COR-L47 (cell line): Measurements from ENCODE around the gene CGB7.

ENCODE experiments used
- DNase-seq: peaks from one replicate; lab custom pipeline; 2025; lab: John Stamatoyannopoulos, UW

The CGB7 gene

DNA sequence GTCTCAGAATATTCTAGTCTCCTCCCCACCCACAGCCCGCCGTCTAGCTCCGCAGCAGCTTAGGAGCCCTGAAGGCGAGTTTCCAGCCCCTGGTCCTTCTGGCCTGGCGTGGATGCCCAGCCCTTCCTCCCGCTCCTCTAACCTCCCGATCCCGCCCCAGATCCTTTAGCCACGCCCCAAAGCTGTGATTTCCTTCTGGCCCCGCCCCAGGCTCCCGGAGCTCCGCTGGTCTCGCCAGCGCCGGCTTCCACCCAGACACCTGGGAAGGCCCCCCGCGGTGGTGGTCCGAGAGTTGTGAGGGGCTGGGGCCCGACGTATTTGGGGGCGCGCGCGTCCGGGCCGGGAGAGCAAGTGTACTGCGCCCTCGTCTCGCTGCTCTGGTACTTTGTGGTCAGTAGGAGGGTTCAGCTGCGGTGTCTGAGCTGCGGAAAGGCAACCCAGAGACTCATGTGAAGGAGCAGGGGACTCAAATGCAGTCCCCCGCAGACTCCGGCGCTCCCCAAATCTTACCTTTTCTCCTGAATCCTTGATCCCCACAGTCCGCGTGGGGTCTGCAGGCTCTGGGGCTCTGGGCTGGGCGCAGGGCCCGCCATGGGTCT, at the start of gene CGB7:
Gene CGB7, minus strand, starts transcription at position 114 of the 599 bp plus-strand sequence. CDS start 2,374 bp downstream, outside the sequence.
- DNase-seq, result no peak

DNA sequence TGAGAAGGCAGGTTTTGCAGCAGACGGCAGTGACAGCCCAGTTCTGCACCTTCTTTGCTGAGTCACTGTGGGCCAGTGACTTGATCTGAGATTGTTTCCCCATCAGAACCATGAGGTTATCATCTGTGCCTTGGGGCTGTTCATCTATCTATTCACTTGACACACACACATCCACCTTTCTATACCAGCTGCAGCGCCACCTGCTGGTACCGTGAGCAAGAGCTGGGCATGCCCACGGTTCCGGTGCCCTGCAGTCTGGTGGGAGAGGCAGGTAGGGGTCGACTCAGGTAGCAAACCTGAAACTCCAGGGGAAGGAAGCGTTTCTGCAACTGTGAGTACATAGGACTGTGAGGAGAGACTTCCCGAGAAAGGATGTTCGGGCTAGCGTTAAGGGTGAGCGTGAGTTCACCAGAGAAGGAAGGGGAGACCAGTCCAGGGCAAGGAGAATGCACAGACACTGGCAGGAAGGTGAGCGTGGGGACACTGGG, 49.1 kb upstream of the CGB7 start:
- DNase-seq, result peak; percentile 9

DNA sequence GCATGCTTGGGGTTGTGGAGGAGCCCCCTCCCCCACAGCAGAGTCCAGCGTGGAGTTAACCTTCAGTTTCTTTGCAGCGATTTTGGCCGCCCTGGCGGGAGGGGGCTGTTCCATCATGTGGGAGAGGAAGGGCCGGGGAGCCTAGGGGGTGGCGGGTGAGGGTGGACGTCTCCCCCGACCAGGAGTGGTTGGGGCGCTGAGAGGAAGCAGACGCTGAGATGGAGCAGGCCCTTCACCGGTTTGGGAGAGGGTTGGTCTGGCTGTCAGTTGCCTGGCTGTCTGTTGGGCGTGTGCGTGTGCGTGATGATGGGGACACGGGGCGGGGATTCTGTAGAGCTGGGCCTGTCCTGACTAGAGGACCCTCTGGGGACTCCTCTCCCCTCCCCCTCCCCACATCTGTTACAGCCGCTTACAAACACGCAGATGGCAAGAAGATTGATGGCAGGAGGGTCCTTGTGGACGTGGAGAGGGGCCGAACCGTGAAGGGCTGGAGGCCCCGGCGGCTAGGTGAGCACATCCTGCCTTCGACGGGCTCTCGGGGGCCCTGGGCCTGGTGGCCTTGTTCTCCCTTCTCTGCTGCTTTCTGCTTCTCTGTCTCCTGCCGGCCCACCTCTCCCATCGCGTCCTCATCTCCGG, 46.8 kb upstream of the CGB7 start:
- DNase-seq, result no peak

DNA sequence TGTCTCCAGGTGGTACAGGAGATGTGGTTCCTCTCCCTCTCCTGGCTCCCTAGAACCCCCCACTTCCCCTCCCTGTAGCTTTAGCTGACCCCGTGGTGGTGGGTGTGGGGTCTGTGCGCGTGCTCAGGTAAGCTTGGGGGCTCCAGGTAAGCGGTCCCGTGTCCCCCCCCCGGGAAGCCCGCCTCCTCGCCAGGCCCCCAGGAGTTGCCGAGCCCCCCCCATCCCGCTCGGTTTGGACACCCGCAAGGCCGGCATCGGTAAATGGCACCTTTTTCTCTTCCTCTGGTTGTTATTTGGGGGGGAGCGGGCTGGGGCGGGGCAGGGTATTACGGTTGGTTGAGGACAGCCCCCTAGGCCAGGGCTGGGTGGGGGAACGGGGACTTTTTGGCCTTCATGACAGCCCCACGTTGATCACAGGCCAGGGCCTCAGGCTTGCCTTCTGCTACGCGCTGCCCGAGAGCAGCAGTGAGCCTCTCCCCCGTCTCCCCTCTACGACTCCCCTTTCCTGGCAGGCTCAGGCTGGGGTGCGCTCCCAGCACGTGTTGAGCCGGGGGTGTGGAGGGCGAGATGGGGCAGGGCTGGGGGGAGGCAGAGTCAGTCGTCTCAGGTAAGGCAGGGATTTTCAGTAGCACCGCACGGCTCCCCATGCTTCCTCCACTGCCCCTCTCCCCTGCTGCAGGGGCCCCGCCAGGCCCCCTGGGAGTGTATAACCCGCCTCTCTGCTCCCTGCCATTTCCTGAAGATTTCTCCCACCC, 46.0 kb upstream of the CGB7 start:
- no peak for DNase-seq

DNA sequence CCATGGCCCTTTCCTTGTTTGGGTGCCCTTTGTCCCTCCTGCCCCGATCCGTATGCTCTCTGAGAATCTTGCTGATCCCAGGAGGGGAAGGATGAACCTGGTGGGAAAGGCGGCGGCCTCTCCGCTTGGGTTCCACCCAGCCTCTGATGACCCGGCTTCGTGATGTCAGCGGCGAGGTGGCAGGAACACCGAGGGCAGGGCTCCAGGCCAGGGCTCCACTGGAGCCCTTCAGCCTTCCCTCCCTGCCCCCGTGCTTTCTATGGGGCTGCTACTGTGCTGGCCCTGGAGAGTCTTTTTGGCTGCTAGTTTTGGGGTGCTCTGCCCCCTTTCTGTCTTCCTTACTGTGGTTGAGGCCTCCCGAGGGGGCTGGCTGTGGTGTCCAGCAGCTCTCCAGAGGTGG, 44.8 kb upstream of the CGB7 start:
- no peak for DNase-seq

DNA sequence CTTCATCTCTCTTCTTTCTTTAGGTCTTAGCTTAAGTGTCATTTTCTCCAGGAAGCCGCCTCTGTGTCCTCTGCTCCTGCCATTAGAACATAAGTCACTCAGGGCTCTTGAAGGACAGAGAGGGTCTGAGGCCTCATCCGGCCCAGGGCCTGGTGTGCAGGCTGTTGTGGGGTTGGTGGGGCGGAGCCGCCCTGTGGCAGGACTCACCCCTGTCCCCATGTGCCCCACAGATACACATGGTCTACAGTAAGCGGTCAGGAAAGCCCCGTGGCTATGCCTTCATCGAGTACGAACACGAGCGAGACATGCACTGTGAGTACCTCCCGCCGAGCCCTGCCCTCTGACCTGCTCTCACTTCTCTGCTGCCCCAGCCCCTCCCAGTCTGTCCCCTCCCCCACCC, 43.6 kb upstream of the CGB7 start:
- DNase-seq, result no peak

DNA sequence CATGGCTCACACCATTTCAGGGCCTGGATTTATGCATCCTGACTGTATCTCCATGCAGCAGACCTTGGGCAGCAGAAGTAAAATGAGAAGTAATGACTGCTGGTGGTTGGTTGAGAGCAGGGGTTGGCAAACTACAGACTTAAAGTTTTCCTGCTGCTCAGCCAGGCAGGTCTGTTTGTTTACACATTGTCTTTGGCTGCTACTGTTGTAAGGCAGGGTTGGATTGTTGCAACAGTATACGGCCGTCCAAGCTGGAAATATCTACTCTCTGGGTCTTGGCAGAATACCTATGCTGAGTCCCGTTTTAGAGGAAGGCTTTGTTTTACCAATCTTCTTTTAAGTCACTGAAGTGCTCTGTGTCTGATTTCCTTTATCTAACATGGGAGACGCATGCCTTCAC, 41.2 kb upstream of the CGB7 start:
- no peak for DNase-seq

DNA sequence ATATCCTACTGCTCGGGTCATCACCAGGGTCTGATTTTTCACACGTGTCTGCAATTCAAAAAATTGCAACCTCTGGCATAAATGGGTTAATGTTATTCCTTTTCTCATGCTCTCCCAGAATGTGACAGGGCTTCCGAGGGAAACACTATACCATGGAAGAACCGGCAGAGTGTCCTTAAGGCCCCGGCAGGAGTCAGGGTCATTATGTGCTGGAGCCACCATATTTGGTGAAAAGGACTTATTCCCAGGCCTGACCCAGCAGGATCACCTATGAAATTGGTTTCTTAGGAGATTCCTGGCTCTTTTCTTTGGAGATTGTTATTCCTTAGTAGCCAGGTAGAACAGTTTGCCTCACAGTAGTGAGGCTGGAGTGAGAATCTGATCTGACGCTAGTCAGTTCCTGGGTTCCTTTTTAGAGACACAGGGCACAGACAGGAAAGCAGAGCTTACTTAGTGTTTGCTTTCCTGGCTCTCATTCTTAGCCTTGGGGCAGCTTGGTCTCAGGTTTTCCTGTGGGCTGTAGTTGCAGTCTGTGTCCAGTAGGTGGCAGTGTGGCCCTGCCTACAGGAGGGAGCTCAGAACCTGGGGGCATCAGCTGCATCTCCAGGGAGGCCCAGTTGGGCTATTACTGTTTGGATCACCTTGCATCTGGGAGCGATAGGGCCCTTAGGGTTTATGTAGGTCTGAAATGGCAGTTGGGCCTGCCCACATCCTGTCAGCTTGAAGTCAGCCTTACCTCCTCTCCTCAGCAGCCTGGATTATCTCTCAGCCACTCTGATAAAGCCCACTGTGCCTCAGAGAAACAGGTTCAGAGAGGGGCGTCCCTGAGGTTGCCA, 40.1 kb upstream of the CGB7 start:
- peak; percentile 41 for DNase-seq

DNA sequence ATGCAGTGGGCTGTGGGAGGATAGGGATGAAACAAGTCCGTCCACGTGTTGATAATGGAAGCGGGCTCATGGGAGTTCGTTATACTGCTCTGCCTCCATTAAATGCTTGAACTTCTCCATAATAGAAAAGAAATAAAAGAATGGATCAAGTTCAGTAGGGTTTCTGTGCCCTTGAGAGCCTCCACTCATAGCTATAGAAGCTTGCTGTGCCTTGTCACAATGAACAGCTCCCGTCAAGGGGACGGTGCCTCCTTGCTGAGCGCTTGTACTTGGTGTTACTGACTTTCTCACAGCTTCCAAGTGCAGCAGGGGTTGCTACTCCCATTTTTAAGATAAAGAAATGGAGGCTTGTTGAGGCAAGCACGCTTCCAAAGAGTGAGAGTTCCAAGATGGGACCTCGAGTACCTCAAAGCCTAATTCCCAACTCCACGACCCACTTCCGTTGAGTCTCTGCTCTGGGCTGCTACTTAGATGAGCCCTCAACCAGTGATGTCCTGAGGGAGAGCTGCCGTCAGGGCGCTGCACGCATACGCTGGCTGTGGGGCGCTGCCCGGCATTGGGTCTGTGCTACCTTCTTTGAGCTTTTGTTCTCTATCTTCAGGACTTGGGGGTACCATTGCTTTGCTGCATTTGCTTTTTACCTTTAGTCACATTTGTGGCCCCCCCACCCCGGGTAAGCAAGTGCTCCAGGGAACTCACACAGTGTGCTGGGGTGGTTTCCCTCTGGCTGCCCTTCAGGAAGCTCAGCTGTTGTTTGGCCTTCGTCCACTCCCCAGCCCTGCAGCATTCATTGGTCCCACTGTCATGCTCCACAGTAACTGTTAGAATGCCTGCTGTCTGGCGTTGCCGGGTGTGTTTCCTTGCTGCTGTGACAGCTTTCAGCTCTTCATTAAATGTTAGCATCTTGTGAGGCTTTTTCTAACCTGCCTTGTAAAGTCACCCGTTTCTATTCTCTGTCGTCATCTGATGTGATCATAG, 37.2 kb upstream of the CGB7 start:
- DNase-seq, result no peak

DNA sequence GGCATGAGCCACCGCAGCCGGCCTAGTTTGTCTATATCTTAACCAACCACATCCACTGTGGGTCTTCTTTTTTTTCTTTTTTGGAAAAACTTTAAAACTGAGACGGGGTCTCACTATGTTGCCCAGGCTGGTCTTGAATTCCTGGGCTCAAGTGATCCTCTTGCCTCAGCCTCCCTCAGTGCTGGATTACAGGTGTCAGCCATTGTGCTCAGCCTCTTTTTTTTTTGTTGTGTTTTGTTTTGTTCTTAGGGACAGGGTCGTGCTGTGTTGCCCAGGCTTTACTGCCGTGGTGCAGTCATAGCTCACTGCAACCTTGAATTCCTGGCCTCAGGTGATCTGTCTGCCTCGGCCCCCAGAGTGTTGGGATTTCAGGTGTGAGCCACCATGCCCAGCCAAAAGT, 35.1 kb upstream of the CGB7 start:
- no peak for DNase-seq

DNA sequence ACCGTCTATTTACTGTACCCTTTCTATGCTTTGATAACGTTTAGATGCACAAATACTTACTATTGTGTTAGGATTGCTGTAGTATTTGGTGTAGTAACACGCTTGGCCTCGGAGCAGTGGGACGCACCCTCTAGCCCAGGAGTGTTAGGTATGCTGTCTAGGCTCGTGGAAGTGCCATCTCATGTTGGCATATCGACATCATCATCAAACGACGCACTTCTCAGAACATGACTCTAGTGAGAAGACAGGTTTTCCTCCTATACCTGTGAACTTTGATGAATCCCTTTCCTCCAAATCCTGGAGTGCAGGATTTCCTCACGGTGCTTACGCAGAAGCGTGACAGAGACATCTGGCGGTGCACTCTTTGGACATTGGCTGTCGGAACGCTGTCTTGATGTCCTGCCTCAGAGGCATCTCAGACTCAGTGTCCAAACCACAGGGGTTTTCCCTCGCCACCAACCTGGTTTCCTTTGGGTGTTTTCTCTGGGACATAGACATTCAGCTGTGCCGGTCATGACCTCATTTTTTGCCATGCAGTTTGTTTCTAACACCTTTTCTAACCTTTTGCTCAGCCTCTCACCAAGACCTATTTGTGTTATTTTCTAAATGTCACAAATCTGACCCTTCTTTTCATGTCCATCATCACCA, 34.0 kb upstream of the CGB7 start:
- DNase-seq, result no peak

DNA sequence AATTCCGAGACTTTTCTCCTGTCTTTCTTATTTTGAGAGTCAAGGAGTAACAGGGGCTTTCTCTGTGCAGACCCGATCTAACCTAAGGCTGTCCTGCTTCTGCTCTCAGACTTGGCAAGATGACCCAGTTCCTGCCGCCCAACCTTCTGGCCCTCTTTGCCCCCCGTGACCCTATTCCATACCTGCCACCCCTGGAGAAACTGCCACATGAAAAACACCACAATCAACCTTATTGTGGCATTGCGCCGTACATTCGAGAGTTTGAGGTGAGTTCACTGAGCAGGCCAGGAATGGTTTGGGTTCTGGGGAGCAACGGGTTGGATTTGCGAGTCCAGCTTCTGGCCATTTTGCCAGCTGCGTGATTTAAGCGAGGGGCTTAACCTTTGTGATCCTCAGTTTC, 28.7 kb upstream of the CGB7 start:
- no peak for DNase-seq

DNA sequence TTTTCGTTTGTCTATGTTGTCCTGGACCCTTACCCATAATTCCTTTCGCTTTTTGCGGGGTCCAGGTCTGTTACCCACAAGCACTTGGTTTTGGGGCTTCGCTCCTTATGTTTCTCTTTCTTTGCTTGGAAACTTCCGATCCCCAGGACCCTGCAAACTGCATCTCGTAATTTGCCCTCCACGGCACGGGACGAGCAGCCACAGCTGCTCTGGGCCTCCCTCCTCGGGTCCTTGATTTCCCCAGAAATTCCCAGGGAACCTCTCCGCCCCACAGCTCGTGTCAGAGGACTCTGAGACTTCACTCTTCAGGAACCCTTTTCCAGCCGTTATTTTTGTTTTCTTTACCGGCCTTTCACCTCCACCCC, 28.3 kb upstream of the CGB7 start:
- DNase-seq, result no peak

DNA sequence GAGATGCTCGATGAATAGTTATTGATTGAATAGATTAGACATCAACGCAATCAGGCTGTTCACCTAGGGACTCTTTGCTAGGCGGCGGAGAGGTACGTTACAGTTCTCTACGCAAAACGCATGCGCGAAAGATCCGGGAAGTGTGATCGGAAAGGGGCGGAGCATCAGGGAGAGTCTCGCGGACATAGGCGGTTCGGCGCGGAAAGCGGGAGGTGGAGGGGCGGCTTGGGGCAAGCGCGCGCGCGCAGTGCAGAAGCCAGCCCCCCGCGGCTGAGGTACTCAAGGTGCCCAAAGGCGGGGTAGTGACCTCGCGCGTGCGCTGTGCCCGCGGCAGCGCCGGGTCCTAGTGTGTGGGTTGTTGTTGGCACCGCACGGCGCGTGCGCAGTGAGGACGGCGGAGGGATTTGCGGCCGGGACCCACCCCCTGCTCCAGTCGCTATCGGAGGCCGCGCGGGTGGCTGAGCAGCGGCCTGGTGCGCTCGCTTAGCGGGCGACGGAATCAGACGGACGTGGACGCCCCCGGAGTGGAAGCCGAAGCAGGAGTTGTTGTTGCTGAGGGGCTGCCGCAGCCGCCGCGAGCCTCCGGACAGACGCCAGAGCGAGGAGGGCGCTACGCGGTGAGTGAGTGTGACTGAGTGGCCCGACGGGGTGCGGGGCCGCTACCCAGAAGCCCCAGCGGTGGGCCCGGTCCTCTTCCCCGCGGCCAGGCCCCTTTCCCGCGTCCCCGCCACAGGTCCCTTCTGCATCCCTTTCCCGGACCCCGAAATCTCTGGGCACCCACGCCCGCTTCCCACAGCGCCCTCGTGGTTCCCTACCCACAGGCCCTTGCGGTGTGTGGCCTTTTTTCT, 27.7 kb upstream of the CGB7 start, which contains the start of gene SNRNP70:
Gene SNRNP70, plus strand, starts transcription at position 432 of the 848 bp plus-strand sequence. CDS start 964 bp downstream, outside the sequence.
- peak; percentile 100 for DNase-seq

DNA sequence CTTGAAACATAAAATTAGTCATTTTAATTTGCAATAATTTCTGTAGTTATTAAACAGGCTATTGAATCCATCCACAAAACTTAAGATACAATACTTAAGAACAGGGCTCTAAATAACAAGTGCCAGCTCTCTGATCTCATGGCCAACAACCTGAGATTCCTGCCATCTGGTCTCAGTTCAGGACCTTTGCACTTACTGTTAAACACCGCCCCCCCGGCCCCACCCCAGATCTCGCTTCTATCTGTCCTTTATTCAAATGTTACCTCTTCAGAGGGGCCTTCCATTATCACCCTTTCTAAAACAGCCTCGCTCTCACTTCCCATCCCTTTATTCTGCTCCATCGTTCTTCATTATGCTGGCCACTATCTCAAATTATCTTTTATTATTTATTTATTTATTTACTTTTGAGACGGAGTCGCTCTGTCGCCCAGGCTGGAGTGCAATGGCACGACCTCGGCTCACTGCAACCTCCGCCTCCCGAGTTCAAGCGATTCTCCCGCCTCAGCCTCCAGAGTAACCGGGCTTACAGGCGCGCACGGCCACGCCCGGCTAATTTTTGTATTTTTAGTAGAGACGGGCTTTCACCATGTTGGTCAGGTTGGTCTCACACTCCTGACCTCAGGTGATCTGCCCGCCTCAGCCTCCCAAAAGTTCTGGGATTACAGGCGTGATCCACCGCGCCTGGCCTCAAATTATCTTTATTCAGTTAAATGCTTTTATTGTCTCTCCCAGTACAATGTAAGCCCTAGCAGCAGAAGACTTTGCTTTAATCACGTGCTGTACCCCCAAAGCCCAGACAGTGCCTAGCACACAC, 26.9 kb upstream of the CGB7 start:
- DNase-seq, result no peak

DNA sequence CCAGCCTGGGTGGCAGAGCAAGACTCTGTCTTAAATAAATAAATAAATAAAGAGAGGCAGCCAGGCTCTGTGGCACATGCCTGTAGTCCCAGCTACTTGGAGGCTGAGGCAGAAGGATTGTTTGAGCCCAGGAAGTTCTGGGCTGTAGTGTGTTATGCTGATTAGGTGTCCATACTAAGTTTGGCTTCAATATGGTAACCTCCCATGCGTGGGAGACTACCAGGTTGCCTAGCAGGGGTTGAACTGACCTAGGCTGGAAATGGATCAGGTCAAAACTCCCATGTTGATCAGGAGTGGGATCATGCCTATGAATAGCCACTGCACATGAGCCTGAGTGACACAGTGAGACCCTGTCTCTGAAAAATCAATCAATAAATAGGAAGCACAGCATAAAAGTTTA, 23.7 kb upstream of the CGB7 start:
- no peak for DNase-seq

DNA sequence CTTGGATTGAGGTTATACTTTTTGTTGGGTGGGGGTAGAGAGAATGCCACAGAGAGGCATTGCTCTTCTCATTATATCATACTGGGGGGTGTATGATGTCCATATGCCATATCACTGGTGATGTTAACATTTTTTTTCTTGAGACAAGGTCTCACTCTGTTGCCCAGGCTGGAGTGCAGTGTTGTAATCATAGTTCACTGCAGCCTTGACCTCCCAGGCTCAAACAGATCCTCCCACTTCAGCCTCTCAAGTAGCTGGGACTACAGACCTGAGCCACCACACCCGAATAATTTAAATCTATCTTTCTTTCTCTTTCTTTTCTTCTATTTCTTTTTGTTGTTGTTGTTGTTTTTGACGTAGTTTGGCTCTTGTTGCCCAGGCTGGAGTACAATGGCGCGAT, 22.8 kb upstream of the CGB7 start:
- DNase-seq, result no peak

DNA sequence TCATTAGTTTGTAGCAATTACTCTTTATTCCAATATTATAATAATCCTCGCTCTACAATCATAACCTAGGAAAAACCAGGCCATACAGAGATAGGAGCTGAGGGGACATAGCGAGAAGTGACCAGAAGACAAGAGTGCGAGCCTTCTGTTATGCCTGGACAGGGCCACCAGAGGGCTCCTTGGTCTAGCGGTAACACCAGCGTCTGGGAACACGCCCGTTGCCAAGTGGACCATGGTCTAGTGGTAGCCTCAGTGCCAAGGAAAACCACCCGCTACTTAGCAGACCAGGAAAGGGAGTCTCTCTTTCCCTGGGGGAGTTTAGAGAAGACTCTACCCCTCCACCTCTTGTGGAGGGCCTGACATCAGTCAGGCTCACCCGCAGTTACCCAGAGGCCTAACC, 17.3 kb upstream of the CGB7 start:
- DNase-seq, result peak; percentile 38
